OCI-LY7 (cell line): ENCODE data around the gene GPRC5D.

Source experiments
- CTCF ChIP-seq: fragments of 200-600 bp; sonication (generic); conservative IDR thresholded peaks from 2 replicates; pipeline ENCODE4 v1.5.1; 2014; ENCODE audit warnings: mild to moderate bottlenecking, antibody characterized with exemption, low read length, moderate library complexity, mixed read lengths
- EZH2phosphoT487 ChIP-seq: fragments of 200-600 bp; sonication (generic); IDR thresholded peaks from 2 replicates; pipeline ENCODE4 v1.6.1; 2018; ENCODE audit warnings: low read depth, borderline replicate concordance, mild to moderate bottlenecking, mixed run types, antibody characterized with exemption, low read length, moderate library complexity, mixed read lengths

DNA sequence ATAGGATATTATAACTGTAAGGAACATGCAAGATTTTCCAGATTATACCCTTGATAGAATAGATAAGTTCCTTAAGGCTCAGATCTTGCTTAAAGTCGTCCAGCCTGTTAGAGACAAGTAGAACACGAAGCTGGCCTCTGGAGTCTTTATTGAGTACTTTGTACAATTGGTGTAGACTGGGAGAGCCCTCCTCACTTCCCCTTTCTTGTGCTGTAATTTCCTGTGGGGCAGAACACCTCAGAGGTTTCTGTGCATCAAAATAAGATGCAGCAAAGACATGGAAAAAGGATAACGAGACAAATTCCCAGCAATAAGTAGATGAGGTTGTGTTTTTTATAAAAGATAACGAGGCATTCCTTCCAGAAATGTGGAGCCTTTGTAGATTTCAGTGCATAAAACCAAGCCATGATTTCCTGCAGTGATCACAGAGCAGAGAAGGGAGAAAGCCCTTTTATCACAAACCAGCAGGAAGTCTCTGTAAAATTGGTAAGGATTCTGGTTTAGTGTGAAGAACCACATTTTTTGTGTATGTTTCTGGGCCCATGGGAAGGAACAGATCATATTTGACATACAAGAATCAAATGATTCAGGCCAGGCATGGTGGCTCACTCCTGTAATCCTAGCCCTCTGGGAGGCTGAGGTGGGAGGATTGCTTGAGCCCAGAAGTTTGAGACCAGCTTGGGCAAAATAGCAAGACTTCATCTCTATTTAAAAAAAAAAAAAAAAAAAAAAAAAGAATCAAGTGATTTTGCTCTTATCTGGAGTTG is 42.6 kb downstream of the GPRC5D start:
- TF ChIP-seq CTCF = no peak
- TF ChIP-seq EZH2phosphoT487 = no peak
